K562 (cell line): ENCODE measurements around the gene TOX2. TPM values are rescaled to one million over a fixed set of nuclear protein-coding genes. Genes with fewer than 3 reads are reported as not detected.

Source experiments
- BACH1 ChIP-seq: fragments of 200-800 bp; sonication (Bioruptor generic); IDR thresholded peaks from 2 replicates; pipeline ENCODE4 v1.6.1; 2016; ENCODE audit warnings: missing genetic modification characterization, missing compliant biosample characterization
- BCL6 ChIP-seq: fragments of 250-450 bp; sonication (Bioruptor Pico); IDR thresholded peaks from 2 replicates; pipeline ENCODE4 v1.4.0; 2020
- CEBPG ChIP-seq, 3 experiments: fragments of 200-800 bp in 1 of 3; sonication (Bioruptor generic) in 1 of 3; sonication (generic) in 1 of 3; formaldehyde crosslinking in 1 of 3; IDR thresholded peaks in 2 of 3; conservative IDR thresholded peaks in 1 of 3; 2 replicates each; pipeline versions ENCODE4 v1.6.1 to v1.8.0; 2016 to 2022; ENCODE audit warnings: missing compliant biosample characterization in 2 of 3, missing genetic modification characterization in 2 of 3, mild to moderate bottlenecking in 1 of 3, missing genetic modification reagents in 1 of 3
- JUND ChIP-seq, 2 experiments: IDR thresholded peaks; 2 replicates in 1 of 2; 3 replicates in 1 of 2; pipeline ENCODE4 v1.6.1; 2011; ENCODE audit warnings: borderline replicate concordance in 2 of 2, low read depth in 2 of 2, low read length in 2 of 2, improper control_type of control experiment in 1 of 2, missing biosample characterization in 1 of 2, missing genetic modification characterization in 1 of 2, missing genetic modification reagents in 1 of 2
- KLF13 ChIP-seq: fragments of 450-650 bp; IDR thresholded peaks from 2 replicates; pipeline ENCODE4 v1.6.1; 2016; ENCODE audit warnings: missing genetic modification characterization, low read depth, mild to moderate bottlenecking, missing compliant biosample characterization, moderate library complexity, borderline replicate concordance
- NCOA1 ChIP-seq: fragments of 450-650 bp; IDR thresholded peaks from 2 replicates; pipeline ENCODE4 v1.6.1; 2016; ENCODE audit warnings: low read depth
- NR4A1 ChIP-seq, 2 experiments: fragments of 250-450 bp in 1 of 2; fragments of 450-650 bp in 1 of 2; sonication (Bioruptor Pico) in 1 of 2; IDR thresholded peaks; 2 replicates each; pipeline versions ENCODE4 v1.4.0 to v1.6.1; 2016 to 2020; ENCODE audit warnings: mild to moderate bottlenecking in 2 of 2, missing compliant biosample characterization in 1 of 2, missing genetic modification characterization in 1 of 2, moderate library complexity in 1 of 2
- SNRNP70 ChIP-seq: fragments of 200-400 bp; formaldehyde crosslinking; optimal IDR thresholded peaks from 2 replicates; pipeline ENCODE3; 2017; ENCODE audit warnings: low read depth, low read length
- SRSF3 ChIP-seq: fragments of 200-400 bp; formaldehyde crosslinking; IDR thresholded peaks from 2 replicates; pipeline ENCODE4 v1.6.1; 2016; ENCODE audit warnings: mild to moderate bottlenecking, low read length, moderate library complexity; ENCODE audit not compliant: insufficient read depth
- TGIF2 ChIP-seq: sonication (generic); formaldehyde crosslinking; IDR thresholded peaks from 2 replicates; pipeline ENCODE4 v1.8.1; 2022; ENCODE audit warnings: mild to moderate bottlenecking, missing genetic modification reagents, moderate library complexity
- YY1 ChIP-seq, 3 experiments: IDR thresholded peaks; 2 replicates each; pipeline ENCODE4 v1.6.1; 2011; ENCODE audit warnings: low read length in 2 of 3, mild to moderate bottlenecking in 2 of 3, moderate library complexity in 2 of 3, borderline replicate concordance in 1 of 3, control low read depth in 1 of 3, low read depth in 1 of 3; ENCODE audit not compliant: insufficient read depth in 3 of 3, insufficient replicate concordance in 2 of 3, control insufficient read depth in 1 of 3, insufficient read length in 1 of 3; ENCODE audit errors: extremely low read depth in 1 of 3
- ZNF121 ChIP-seq: sonication (generic); formaldehyde crosslinking; conservative IDR thresholded peaks from 2 replicates; pipeline ENCODE4 v1.8.0; 2022; ENCODE audit warnings: missing genetic modification reagents
- ZNF175 ChIP-seq: fragments of 200-800 bp; sonication (Bioruptor generic); IDR thresholded peaks from 2 replicates; pipeline ENCODE4 v1.6.1; 2016; ENCODE audit warnings: low read depth, mild to moderate bottlenecking, missing genetic modification characterization, missing compliant biosample characterization
- ZNF197 ChIP-seq: fragments of 200-800 bp; sonication (Bioruptor generic); IDR thresholded peaks from 2 replicates; pipeline ENCODE4 v1.6.1; 2016; ENCODE audit warnings: low read depth, missing genetic modification characterization, missing compliant biosample characterization
- ZNF589 ChIP-seq: fragments of 200-800 bp; sonication (Bioruptor generic); IDR thresholded peaks from 2 replicates; pipeline ENCODE4 v1.6.1; 2016; ENCODE audit warnings: low read depth, missing genetic modification characterization, missing compliant biosample characterization
- ZNF699 ChIP-seq: fragments of 250-450 bp; sonication (Bioruptor Pico); IDR thresholded peaks from 2 replicates; pipeline ENCODE4 v1.8.0; 2021; ENCODE audit warnings: mild to moderate bottlenecking, moderate library complexity; ENCODE audit not compliant: insufficient replicate concordance
- polyA plus RNA-seq, 8 experiments: library from polyadenylated mRNA; depleted of rRNA in 4 of 8; stranded (reverse) in 5 of 8; unstranded in 3 of 8; fragments of >200 nt; fragmentation: Nextera tagmentation in 2 of 8; fragmentation: Illumina TruSeq in 1 of 8; extraction: Ambion mirVana in 2 of 8; extraction: Trizol in 1 of 8; gene quantifications; 2 replicates each; pipeline versions ENCODE4 v1.2.1 to v1.2.3, GENCODE V29; 2011 to 2014; ENCODE audit warnings: inconsistent platforms in 1 of 8, missing spikeins in 1 of 8
- total RNA-seq, 7 experiments: library from RNA; depleted of rRNA in 6 of 7; stranded (reverse); fragments of >200 nt in 6 of 7; fragmentation: Illumina TruSeq in 2 of 7; extraction: Trizol in 2 of 7; gene quantifications; 2 replicates each; pipeline versions ENCODE4 v1.2.1 to v1.2.3, GENCODE V29; 2011 to 2021; ENCODE audit warnings: low replicate concordance in 1 of 7
- TF ChIP-seq, protein P1 (sequence below): fragments of 250-450 bp; sonication (Bioruptor Pico); IDR thresholded peaks from 2 replicates; pipeline ENCODE4 v1.5.0; 2022; ENCODE audit warnings: mild to moderate bottlenecking
- TF ChIP-seq, protein P2 (sequence below), 2 experiments: fragments of 450-650 bp in 1 of 2; sonication (generic) in 1 of 2; formaldehyde crosslinking; conservative IDR thresholded peaks; 2 replicates each; pipeline versions ENCODE4 v1.4.0 to v1.8.1; 2020 to 2022; ENCODE audit warnings: mild to moderate bottlenecking in 1 of 2, missing genetic modification reagents in 1 of 2
- TF ChIP-seq, protein P3 (sequence below): sonication (generic); formaldehyde crosslinking; IDR thresholded peaks from 2 replicates; pipeline ENCODE4 v1.9.0; 2022; ENCODE audit warnings: mild to moderate bottlenecking, missing genetic modification reagents
- TF ChIP-seq, protein P4 (sequence below): fragments of 250-450 bp; sonication (Bioruptor Pico); IDR thresholded peaks from 2 replicates; pipeline ENCODE4 v1.4.0; 2020; ENCODE audit warnings: mild to moderate bottlenecking, moderate library complexity

Gene TOX2
- total and polyA plus RNA-seq, 9 of the 15 experiments (the other 6 are each of a cell fraction or from before 2014, with no cell fraction given), result not detected

DNA sequence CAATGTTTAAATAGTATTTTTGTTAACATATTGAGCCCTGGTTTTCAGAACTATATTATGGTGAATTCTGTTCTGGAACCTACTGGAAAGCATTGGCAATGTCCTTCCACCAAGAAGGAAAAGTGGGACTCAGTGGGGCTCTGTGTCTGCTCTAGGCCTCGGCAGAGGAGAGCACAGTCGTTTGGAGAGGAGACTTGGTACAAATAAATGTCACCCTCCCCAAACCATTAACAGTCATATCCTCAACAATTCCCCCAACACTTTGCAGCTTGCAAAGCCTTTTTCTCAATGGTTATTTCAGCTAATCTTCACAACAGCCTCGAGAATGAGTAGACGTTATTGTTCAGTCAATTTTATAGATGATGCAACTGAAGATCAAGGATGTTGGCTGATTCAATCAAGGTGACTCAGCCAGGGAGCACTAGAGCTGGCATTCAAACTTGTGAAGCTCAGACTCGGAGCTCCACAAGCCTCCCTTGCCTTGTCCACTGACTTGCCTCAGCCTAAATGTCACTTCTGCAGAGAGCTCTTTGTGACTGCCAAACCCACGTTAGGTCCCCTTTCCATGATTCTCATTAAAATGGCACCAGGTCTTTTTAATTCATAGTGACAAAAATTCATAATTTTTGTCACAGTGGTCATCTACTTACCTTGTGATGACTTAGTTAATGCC is 60.6 kb downstream of the TOX2 start (continued):
- TF ChIP-seq YY1 (IDR thresholded peaks at IDR 0.05; ENCODE audit: borderline replicate concordance in 1 of 3, control insufficient read depth in 1 of 3, extremely low read depth in 1 of 3, insufficient read depth in 3 of 3, insufficient read length in 1 of 3, insufficient replicate concordance in 2 of 3, low read depth in 1 of 3, low read length in 2 of 3) (no peak), TGIF2 (CRISPR knock-in tag) (no peak), ZNF175 (CRISPR knock-in tag) (peak; percentile 76), JUND (IDR thresholded peaks at IDR 0.05; ENCODE audit: borderline replicate concordance, low read depth, low read length) (peak; percentile 80), JUND (tag; IDR thresholded peaks at IDR 0.05; ENCODE audit: borderline replicate concordance, low read depth, low read length) (peak; percentile 51; the same call in 2 of the 3 replicates), NR4A1 (CRISPR knock-in tag; IDR thresholded peaks at IDR 0.05) (no peak), NR4A1 (tag; IDR thresholded peaks at IDR 0.05) (no peak), BCL6 (CRISPR knock-in tag) (no peak), KLF13 (tag) (no peak), CEBPG (CRISPR knock-in tag; IDR thresholded peaks at IDR 0.05) (peak; percentile 47; the same call in 1 of the 2 replicates), CEBPG (tag; conservative IDR thresholded peaks at IDR 0.05 in 1 of 2, IDR thresholded peaks at IDR 0.05 in 1 of 2) (peak; percentile 81 to 97), ZNF699 (no peak), SRSF3 (no peak), SNRNP70 (no peak), NCOA1 (no peak), ZNF197 (CRISPR knock-in tag) (peak; percentile 56; the same call in 1 of the 2 replicates), ZNF589 (CRISPR knock-in tag) (peak; percentile 16; the same call in 1 of the 2 replicates), ZNF121 (no peak), BACH1 (tag) (peak; percentile 75; the same call in 1 of the 2 replicates)
- TF ChIP-seq, protein P1, sequence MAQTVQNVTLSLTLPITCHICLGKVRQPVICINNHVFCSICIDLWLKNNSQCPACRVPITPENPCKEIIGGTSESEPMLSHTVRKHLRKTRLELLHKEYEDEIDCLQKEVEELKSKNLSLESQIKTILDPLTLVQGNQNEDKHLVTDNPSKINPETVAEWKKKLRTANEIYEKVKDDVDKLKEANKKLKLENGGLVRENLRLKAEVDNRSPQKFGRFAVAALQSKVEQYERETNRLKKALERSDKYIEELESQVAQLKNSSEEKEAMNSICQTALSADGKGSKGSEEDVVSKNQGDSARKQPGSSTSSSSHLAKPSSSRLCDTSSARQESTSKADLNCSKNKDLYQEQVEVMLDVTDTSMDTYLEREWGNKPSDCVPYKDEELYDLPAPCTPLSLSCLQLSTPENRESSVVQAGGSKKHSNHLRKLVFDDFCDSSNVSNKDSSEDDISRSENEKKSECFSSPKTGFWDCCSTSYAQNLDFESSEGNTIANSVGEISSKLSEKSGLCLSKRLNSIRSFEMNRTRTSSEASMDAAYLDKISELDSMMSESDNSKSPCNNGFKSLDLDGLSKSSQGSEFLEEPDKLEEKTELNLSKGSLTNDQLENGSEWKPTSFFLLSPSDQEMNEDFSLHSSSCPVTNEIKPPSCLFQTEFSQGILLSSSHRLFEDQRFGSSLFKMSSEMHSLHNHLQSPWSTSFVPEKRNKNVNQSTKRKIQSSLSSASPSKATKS, result no peak
- TF ChIP-seq, protein P2, sequence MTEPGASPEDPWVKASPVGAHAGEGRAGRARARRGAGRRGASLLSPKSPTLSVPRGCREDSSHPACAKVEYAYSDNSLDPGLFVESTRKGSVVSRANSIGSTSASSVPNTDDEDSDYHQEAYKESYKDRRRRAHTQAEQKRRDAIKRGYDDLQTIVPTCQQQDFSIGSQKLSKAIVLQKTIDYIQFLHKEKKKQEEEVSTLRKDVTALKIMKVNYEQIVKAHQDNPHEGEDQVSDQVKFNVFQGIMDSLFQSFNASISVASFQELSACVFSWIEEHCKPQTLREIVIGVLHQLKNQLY (CRISPR knock-in tag; conservative IDR thresholded peaks at IDR 0.05), result no peak
- TF ChIP-seq, protein P3, sequence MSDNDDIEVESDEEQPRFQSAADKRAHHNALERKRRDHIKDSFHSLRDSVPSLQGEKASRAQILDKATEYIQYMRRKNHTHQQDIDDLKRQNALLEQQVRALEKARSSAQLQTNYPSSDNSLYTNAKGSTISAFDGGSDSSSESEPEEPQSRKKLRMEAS (CRISPR knock-in tag), result no peak
- TF ChIP-seq, protein P4, sequence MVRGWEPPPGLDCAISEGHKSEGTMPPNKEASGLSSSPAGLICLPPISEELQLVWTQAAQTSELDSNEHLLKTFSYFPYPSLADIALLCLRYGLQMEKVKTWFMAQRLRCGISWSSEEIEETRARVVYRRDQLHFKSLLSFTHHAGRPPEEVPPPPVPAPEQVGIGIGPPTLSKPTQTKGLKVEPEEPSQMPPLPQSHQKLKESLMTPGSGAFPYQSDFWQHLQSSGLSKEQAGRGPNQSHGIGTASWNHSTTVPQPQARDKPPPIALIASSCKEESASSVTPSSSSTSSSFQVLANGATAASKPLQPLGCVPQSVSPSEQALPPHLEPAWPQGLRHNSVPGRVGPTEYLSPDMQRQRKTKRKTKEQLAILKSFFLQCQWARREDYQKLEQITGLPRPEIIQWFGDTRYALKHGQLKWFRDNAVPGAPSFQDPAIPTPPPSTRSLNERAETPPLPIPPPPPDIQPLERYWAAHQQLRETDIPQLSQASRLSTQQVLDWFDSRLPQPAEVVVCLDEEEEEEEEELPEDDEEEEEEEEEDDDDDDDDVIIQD (CRISPR knock-in tag), result no peak
